GM23338 (cell line): ENCODE data around the gene KAZN. TPM values are rescaled to one million over a fixed set of nuclear protein-coding genes. Genes with fewer than 3 reads are reported as not detected.

ENCODE experiments used
- ATAC-seq: fragments of 200-7000 bp; cut with Tn5 transposase; 3 replicates; pipeline ENCODE4 v1.9.1; 2020
- DNase-seq: peaks from one replicate; pipeline ENCODE4 v3.0.0-alpha.2; 2015; ENCODE audit warnings: low spot score
- H2AFZ ChIP-seq: fragments of 200-600 bp; sonication (generic); 2 replicates; pipeline ENCODE4 v1.8.0; 2016; ENCODE audit warnings: antibody characterized with exemption, mild to moderate bottlenecking, moderate library complexity
- H3F3A ChIP-seq: fragments of 200-600 bp; sonication (generic); replicated peaks from 2 replicates; pipeline ENCODE4 v1.8.0; 2017; ENCODE audit warnings: antibody characterized with exemption, mixed run types, low read depth
- H3K27ac ChIP-seq: fragments of 200-600 bp; sonication (generic); 2 replicates; pipeline ENCODE4 v1.6.1; 2016; ENCODE audit warnings: low read depth
- H3K27me3 ChIP-seq: fragments of 200-600 bp; sonication (generic); 2 replicates; pipeline ENCODE4 v1.8.0; 2016; ENCODE audit warnings: mild to moderate bottlenecking, mixed run types, moderate library complexity; ENCODE audit not compliant: insufficient read depth
- H3K36me3 ChIP-seq: fragments of 200-600 bp; sonication (generic); 2 replicates; pipeline ENCODE4 v1.8.0; 2016; ENCODE audit warnings: mild to moderate bottlenecking; ENCODE audit not compliant: insufficient read depth
- H3K4me1 ChIP-seq: fragments of 200-600 bp; sonication (generic); 2 replicates; pipeline ENCODE4 v1.8.0; 2016; ENCODE audit warnings: mild to moderate bottlenecking, moderate library complexity; ENCODE audit not compliant: insufficient read depth
- H3K4me2 ChIP-seq: fragments of 200-600 bp; sonication (generic); 2 replicates; pipeline ENCODE4 v1.7.1; 2017; ENCODE audit warnings: mixed run types
- H3K4me3 ChIP-seq: fragments of 200-600 bp; sonication (generic); 2 replicates; pipeline ENCODE4 v1.6.1; 2016; ENCODE audit warnings: mixed run types
- H3K79me2 ChIP-seq: fragments of 200-600 bp; sonication (generic); replicated peaks from 2 replicates; pipeline ENCODE4 v1.8.0; 2017; ENCODE audit warnings: mild to moderate bottlenecking; ENCODE audit not compliant: insufficient read depth
- H3K9me2 ChIP-seq: fragments of 200-600 bp; sonication (generic); 2 replicates; pipeline ENCODE4 v1.8.0; 2017; ENCODE audit not compliant: insufficient read depth
- H4K20me1 ChIP-seq: fragments of 200-600 bp; sonication (generic); replicated peaks from 2 replicates; pipeline ENCODE4 v1.8.0; 2017; ENCODE audit warnings: mild to moderate bottlenecking; ENCODE audit not compliant: insufficient read depth
- H3K27ac Mint-ChIP-seq: 2 replicates; pipeline ENCODE4 v1.8.0; 2020; ENCODE audit warnings: inconsistent platforms, mild to moderate bottlenecking, moderate library complexity, mixed read lengths
- H3K27me3 Mint-ChIP-seq: 3 replicates; pipeline ENCODE4 v1.8.0; 2022; ENCODE audit warnings: low read depth, mild to moderate bottlenecking, moderate library complexity, mixed read lengths, inconsistent platforms; ENCODE audit not compliant: insufficient read depth, poor library complexity
- H3K36me3 Mint-ChIP-seq: 3 replicates; pipeline ENCODE4 v1.8.0; 2021; ENCODE audit warnings: low read depth, mild to moderate bottlenecking, inconsistent platforms, moderate library complexity, mixed read lengths
- H3K4me1 Mint-ChIP-seq: 3 replicates; pipeline ENCODE4 v1.8.0; 2020; ENCODE audit warnings: mild to moderate bottlenecking, inconsistent platforms, mixed read lengths
- H3K4me3 Mint-ChIP-seq: 3 replicates; pipeline ENCODE4 v1.8.0; 2021; ENCODE audit warnings: moderate library complexity, mild to moderate bottlenecking, inconsistent platforms, mixed read lengths
- H3K9me3 Mint-ChIP-seq: 3 replicates; pipeline ENCODE4 v1.8.0; 2020; ENCODE audit warnings: moderate library complexity, mild to moderate bottlenecking, inconsistent platforms, mixed read lengths
- CREB1 ChIP-seq: fragments of 250-450 bp; sonication (Bioruptor Pico); IDR thresholded peaks from 2 replicates; pipeline ENCODE4 v1.5.0; 2020; ENCODE audit warnings: low read depth, mild to moderate bottlenecking, moderate library complexity
- CTCF ChIP-seq, 2 experiments: fragments of 200-600 bp in 1 of 2; sonication (generic) in 1 of 2; conservative IDR thresholded peaks; 2 replicates each; pipeline versions ENCODE4 v1.5.1 to v1.6.1; 2016 to 2017; ENCODE audit warnings: antibody characterized with exemption in 2 of 2, low read depth in 2 of 2, mild to moderate bottlenecking in 2 of 2, moderate library complexity in 1 of 2
- ETS1 ChIP-seq: IDR thresholded peaks from 2 replicates; pipeline ENCODE4 v1.6.1; 2016; ENCODE audit warnings: antibody characterized with exemption
- EZH2 ChIP-seq: fragments of 200-600 bp; sonication (generic); IDR thresholded peaks from one replicate; pipeline ENCODE4 v1.8.0; 2017; ENCODE audit warnings: antibody characterized with exemption, mild to moderate bottlenecking, low read depth; ENCODE audit not compliant: unreplicated experiment
- EZH2phosphoT487 ChIP-seq: fragments of 200-600 bp; sonication (generic); IDR thresholded peaks from one replicate; pipeline ENCODE4 v1.8.1; 2018; ENCODE audit warnings: antibody characterized with exemption; ENCODE audit not compliant: unreplicated experiment
- JUNB ChIP-seq: IDR thresholded peaks from one replicate; pipeline ENCODE4 v1.6.1; 2016; ENCODE audit warnings: antibody characterized with exemption; ENCODE audit not compliant: unreplicated experiment
- NANOG ChIP-seq: IDR thresholded peaks from 2 replicates; pipeline ENCODE4 v1.6.1; 2016; ENCODE audit warnings: antibody characterized with exemption, borderline replicate concordance
- POLR2AphosphoS5 ChIP-seq: IDR thresholded peaks from 2 replicates; pipeline ENCODE4 v1.6.1; 2016; ENCODE audit warnings: antibody characterized with exemption, low read depth
- REST ChIP-seq: IDR thresholded peaks from one replicate; pipeline ENCODE4 v1.6.1; 2018; ENCODE audit warnings: antibody characterized with exemption; ENCODE audit not compliant: unreplicated experiment
- STAT1 ChIP-seq: IDR thresholded peaks from one replicate; pipeline ENCODE4 v1.6.1; 2016; ENCODE audit warnings: antibody characterized with exemption; ENCODE audit not compliant: unreplicated experiment
- ZNF114 ChIP-seq: fragments of 250-450 bp; sonication (Bioruptor Pico); IDR thresholded peaks from 2 replicates; pipeline ENCODE4 v1.5.0; 2020; ENCODE audit warnings: mild to moderate bottlenecking, moderate library complexity
- ZNF331 ChIP-seq: fragments of 250-450 bp; sonication (Bioruptor Pico); IDR thresholded peaks from 2 replicates; pipeline ENCODE4 v1.5.0; 2020; ENCODE audit warnings: low read depth, mild to moderate bottlenecking, moderate library complexity
- ZNF462 ChIP-seq: fragments of 250-450 bp; sonication (Bioruptor Pico); IDR thresholded peaks from 2 replicates; pipeline ENCODE4 v1.5.0; 2020; ENCODE audit warnings: mild to moderate bottlenecking, moderate library complexity
- polyA plus RNA-seq: library from polyadenylated mRNA; unstranded; fragments of >200 nt; fragmentation: Nextera tagmentation; extraction: Ambion mirVana; gene quantifications from 2 replicates; pipeline ENCODE4 v1.2.1, GENCODE V29; 2016
- total RNA-seq: library from RNA; depleted of rRNA; stranded (reverse); fragments of >200 nt; shearing (Covaris generic); gene quantifications from 2 replicates; pipeline ENCODE4 v1.2.3, GENCODE V29; 2014

KAZN gene
- total and polyA plus RNA-seq, 2 experiments from 2014 or later: 9.9 to 15.0 TPM

GRCh38 chr1:14986168-14986567 lies 387.7 kb downstream of the KAZN start:
- H3F3A ChIP-seq: no peaks in the 10 kb centered on the region
- no peaks in the 10 kb centered on the region for H3K9me2 ChIP-seq
- H3K27me3 ChIP-seq: no peaks in the 10 kb centered on the region
- Mint-ChIP-seq H3K36me3 (no peaks in the 10 kb centered on the region), H3K4me1 (no peaks in the 10 kb centered on the region), H3K27ac (no peak overlapping the region), H3K27me3 (peaks cover 5% of the 10 kb centered on the region), H3K9me3 (no peaks in the 10 kb centered on the region), H3K4me3 (no peak overlapping the region)
- H3K27ac ChIP-seq: no peak overlapping the region
- H3K4me1 ChIP-seq: no peaks in the 10 kb centered on the region
- H3K36me3 ChIP-seq: no peaks in the 10 kb centered on the region
- TF ChIP-seq EZH2phosphoT487: no peak
- no peak for TF ChIP-seq EZH2
- TF ChIP-seq ZNF114 (CRISPR knock-in tag): no peak
- TF ChIP-seq ZNF331 (CRISPR knock-in tag): no peak
- no peak for TF ChIP-seq ZNF462
- TF ChIP-seq JUNB: no peak
- TF ChIP-seq STAT1: no peak
- no peak for TF ChIP-seq REST
- TF ChIP-seq ETS1: no peak
- TF ChIP-seq POLR2AphosphoS5: no peak
- no peak for TF ChIP-seq CTCF (conservative IDR thresholded peaks at IDR 0.05; ENCODE audit: low read depth in 2 of 2)
- no peak for TF ChIP-seq CREB1
- TF ChIP-seq NANOG: no peak
- no peaks in the 10 kb centered on the region for H4K20me1 ChIP-seq
- H3K4me3 ChIP-seq: no peak overlapping the region
- H3K79me2 ChIP-seq: no peaks in the 10 kb centered on the region
- no peak overlapping the region for H3K4me2 ChIP-seq
- H2AFZ ChIP-seq: no peak overlapping the region
- DNase-seq (no peak), ATAC-seq (no peak)
